GM23248 (cell line): ENCODE results near the gene SMG1. TPM values are rescaled to one million over a fixed set of nuclear protein-coding genes. Genes with fewer than 3 reads are reported as not detected.
"Not testable (repeated sequence)": the region's sequence is repeated elsewhere in the genome, so short reads cannot be mapped to it uniquely, and the experiment has no call there.

Experiments used
- DNase-seq: peaks from one replicate; pipeline ENCODE4 v3.0.0-alpha.2; 2015
- H2AFZ ChIP-seq: fragments of 200-600 bp; sonication (generic); 2 replicates; pipeline ENCODE4 v1.6.1; 2016; ENCODE audit warnings: antibody characterized with exemption
- H3F3A ChIP-seq: fragments of 200-600 bp; sonication (generic); 2 replicates; pipeline ENCODE4 v1.6.1; 2016; ENCODE audit warnings: mild to moderate bottlenecking, antibody characterized with exemption, mixed run types; ENCODE audit not compliant: insufficient read depth
- H3K27ac ChIP-seq: fragments of 200-600 bp; sonication (generic); 2 replicates; pipeline ENCODE4 v1.5.1; 2016; ENCODE audit warnings: mild to moderate bottlenecking
- H3K27me3 ChIP-seq: fragments of 200-600 bp; sonication (generic); replicated peaks from 2 replicates; pipeline ENCODE4 v1.6.1; 2016; ENCODE audit warnings: mild to moderate bottlenecking; ENCODE audit not compliant: insufficient read depth
- H3K36me3 ChIP-seq: fragments of 200-600 bp; sonication (generic); 2 replicates; pipeline ENCODE4 v1.6.1; 2016; ENCODE audit warnings: low read depth, mild to moderate bottlenecking
- H3K4me1 ChIP-seq: fragments of 200-600 bp; sonication (generic); 2 replicates; pipeline ENCODE4 v1.6.1; 2016; ENCODE audit warnings: mild to moderate bottlenecking; ENCODE audit not compliant: insufficient read depth
- H3K4me2 ChIP-seq: fragments of 200-600 bp; sonication (generic); one replicate; pipeline ENCODE4 v1.6.1; 2016; ENCODE audit warnings: mild to moderate bottlenecking; ENCODE audit not compliant: unreplicated experiment
- H3K4me3 ChIP-seq: fragments of 200-600 bp; sonication (generic); 2 replicates; pipeline ENCODE4 v1.5.1; 2016; ENCODE audit warnings: mild to moderate bottlenecking
- H3K79me2 ChIP-seq: fragments of 200-600 bp; sonication (generic); 2 replicates; pipeline ENCODE4 v1.6.1; 2016; ENCODE audit warnings: mild to moderate bottlenecking; ENCODE audit not compliant: insufficient read depth
- H3K9ac ChIP-seq: fragments of 200-600 bp; sonication (generic); 2 replicates; pipeline ENCODE4 v1.6.1; 2016; ENCODE audit warnings: mild to moderate bottlenecking
- H3K9me2 ChIP-seq: fragments of 200-600 bp; sonication (generic); 2 replicates; pipeline ENCODE4 v1.6.1; 2016; ENCODE audit warnings: mixed run types, mild to moderate bottlenecking, moderate library complexity; ENCODE audit not compliant: insufficient read depth
- H3K9me3 ChIP-seq: fragments of 200-600 bp; sonication (generic); one replicate; pipeline ENCODE4 v1.6.1; 2017; ENCODE audit warnings: low read depth
- H4K20me1 ChIP-seq: fragments of 200-600 bp; sonication (generic); 2 replicates; pipeline ENCODE4 v1.6.0; 2016; ENCODE audit not compliant: insufficient read depth
- EZH2 ChIP-seq: fragments of 200-600 bp; sonication (generic); IDR thresholded peaks from 2 replicates; pipeline ENCODE4 v1.6.1; 2018; ENCODE audit warnings: antibody characterized with exemption, mild to moderate bottlenecking; ENCODE audit not compliant: insufficient read depth, poor library complexity, severe bottlenecking
- EZH2phosphoT487 ChIP-seq: fragments of 200-600 bp; sonication (generic); IDR thresholded peaks from 2 replicates; pipeline ENCODE4 v1.6.1; 2018; ENCODE audit warnings: antibody characterized with exemption, moderate library complexity, mild to moderate bottlenecking, low read depth; ENCODE audit not compliant: insufficient read depth
- WGBS, 2 experiments: methylation state at CpG; one replicate each; pipeline ENCODE4 v1.1.6; 2015 to 2017; ENCODE audit warnings: low lambda C conversion rate in 2 of 2, low coverage in 1 of 2; ENCODE audit errors: missing lambda C conversion rate in 2 of 2; 5-methylcytosine and 5-hydroxymethylcytosine counted together
- in situ Hi-C: fragments of 300-500 bp; cut with MboI; formaldehyde crosslinking; loops from 2 replicates; pipeline ENCODE4 v1.15.0; 2020
- polyA plus RNA-seq: library from polyadenylated mRNA; unstranded; fragments of >200 nt; fragmentation: Nextera tagmentation; extraction: Ambion mirVana; gene quantifications from 2 replicates; pipeline ENCODE4 v1.2.1, GENCODE V29; 2016
- total RNA-seq: library from RNA; depleted of rRNA; stranded (reverse); fragments of >200 nt; shearing (Covaris generic); gene quantifications from 2 replicates; pipeline ENCODE4 v1.2.3, GENCODE V29; 2014

The SMG1 gene
- total and polyA plus RNA-seq, 2 experiments from 2014 or later, result 9.3 to 37.1 TPM

GRCh38 chr16:18862891-18863290, 63.3 kb downstream of the SMG1 start:
- H2AFZ ChIP-seq, H3K9me3 ChIP-seq, H3K4me2 ChIP-seq: not testable (repeated sequence)

DNA sequence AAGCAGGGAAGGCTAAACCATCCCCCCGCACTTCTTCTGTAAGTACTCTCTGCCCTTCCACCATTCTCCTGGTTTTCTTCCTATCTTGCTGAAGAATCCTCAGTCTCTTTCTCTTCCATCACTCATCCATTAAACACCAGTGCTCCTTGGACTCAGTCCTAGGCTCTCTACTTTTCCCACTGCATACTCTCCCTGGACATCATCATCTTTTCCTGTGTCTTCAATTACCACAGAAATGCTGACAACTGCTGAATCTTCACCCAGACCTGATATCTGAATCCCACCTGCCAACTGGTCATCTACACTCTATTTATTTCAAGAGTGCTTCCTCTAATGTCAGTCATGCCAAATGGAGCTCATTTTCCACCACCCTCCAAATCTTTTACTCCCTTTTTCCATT, 71.0 kb downstream of the SMG1 start:
- 48 to 73% methylated on average over 1 of the region's 1 CpG for WGBS, 2 experiments
- H3K9ac ChIP-seq, result no peak overlapping the region
- H3K36me3 ChIP-seq, result peaks cover 53% of the 10 kb centered on the region
- H3K4me2 ChIP-seq, result no peak overlapping the region
- H3K27me3 ChIP-seq, result no peaks in the 10 kb centered on the region
- no peaks in the 10 kb centered on the region for H3K9me3 ChIP-seq
- H3K27ac ChIP-seq, result no peak overlapping the region
- DNase-seq, result no peak
- 0 out of 2 replicates have a peak, but pooled peaks cover 3% of the 10 kb centered on the region for H3F3A ChIP-seq
- H2AFZ ChIP-seq, result no peak overlapping the region
- in situ Hi-C loops, result no loop called here
- H3K79me2 ChIP-seq, result peaks cover 10% of the 10 kb centered on the region; the same call in 1 of the 2 replicates
- H3K4me1 ChIP-seq, result no peaks in the 10 kb centered on the region
- H3K9me2 ChIP-seq, result no peaks in the 10 kb centered on the region
- TF ChIP-seq EZH2phosphoT487, result no peak
- no peak for TF ChIP-seq EZH2
- no peak overlapping the region for H3K4me3 ChIP-seq
- no peaks in the 10 kb centered on the region for H4K20me1 ChIP-seq

More at GRCh38 chr16:18862891-18863290, 63.3 kb downstream of the SMG1 start:
- H3K27ac ChIP-seq, H3K9ac ChIP-seq, H3K4me3 ChIP-seq, H4K20me1 ChIP-seq, H3K27me3 ChIP-seq, DNase-seq, H3K9me2 ChIP-seq, H3K79me2 ChIP-seq, in situ Hi-C loops: not testable (repeated sequence)
- Histone ChIP-seq H3K4me1 (peaks cover 17% of the 10 kb centered on the region), H3K36me3 (peaks cover 31% of the 10 kb centered on the region), H3F3A (peaks cover 21% of the 10 kb centered on the region)

DNA sequence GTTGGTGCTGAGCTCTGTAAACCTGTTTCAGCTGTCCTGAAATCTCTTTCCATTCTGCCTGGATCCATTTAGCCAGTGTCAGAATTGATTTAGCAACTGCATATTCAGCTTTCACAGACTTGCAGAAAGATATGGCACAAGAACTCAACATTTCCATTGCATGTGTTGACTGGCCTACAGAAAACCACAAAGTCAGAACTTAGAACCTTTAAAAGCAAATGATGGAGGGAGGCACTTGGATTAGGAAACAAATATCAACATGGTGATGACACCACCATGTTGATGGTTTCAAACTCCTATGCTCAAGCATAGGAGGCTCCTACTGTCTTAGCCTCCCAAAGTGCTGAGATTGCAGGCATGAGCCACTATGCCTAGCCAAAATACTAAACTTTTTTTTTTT, 72.5 kb downstream of the SMG1 start:
- Histone ChIP-seq H3F3A (0 out of 2 replicates have a peak, but pooled peaks cover 3% of the 10 kb centered on the region), H3K4me1 (no peaks in the 10 kb centered on the region), H3K36me3 (peaks cover 67% of the 10 kb centered on the region), H3K27me3 (no peaks in the 10 kb centered on the region), H3K4me3 (no peak overlapping the region), H3K27ac (no peak overlapping the region), H3K79me2 (peaks cover 10% of the 10 kb centered on the region; the same call in 1 of the 2 replicates), H3K9me3 (no peaks in the 10 kb centered on the region), H2AFZ (no peak overlapping the region), H3K9ac (no peak overlapping the region), H4K20me1 (no peaks in the 10 kb centered on the region), H3K4me2 (no peak overlapping the region), H3K9me2 (no peaks in the 10 kb centered on the region)
- TF ChIP-seq EZH2phosphoT487, result no peak
- TF ChIP-seq EZH2, result no peak
- in situ Hi-C loops, result no loop called here
- no peak for DNase-seq

DNA sequence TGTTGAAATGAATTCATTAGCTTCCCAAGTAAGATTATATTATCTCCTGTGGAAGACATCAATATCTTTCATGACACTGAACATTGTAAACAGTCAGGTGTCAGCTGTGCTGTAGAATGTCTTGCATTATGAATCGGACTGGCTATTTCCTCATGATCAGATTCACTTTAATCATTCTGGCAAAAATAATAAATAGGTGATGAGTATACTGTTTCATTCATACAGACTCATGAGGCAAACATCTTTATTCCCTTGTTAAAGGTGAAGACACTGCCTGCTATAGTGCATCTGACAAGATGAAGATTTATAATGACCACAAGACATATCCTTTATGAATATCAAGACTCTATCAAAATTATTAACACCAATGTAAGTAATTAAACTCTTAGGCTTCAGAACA, 73.6 kb downstream of the SMG1 start:
- in situ Hi-C loops, result no loop called here
- H4K20me1 ChIP-seq, result no peaks in the 10 kb centered on the region
- H3K9me3 ChIP-seq, result no peaks in the 10 kb centered on the region
- H3K4me3 ChIP-seq, result no peak overlapping the region
- DNase-seq, result no peak
- peaks cover 72% of the 10 kb centered on the region for H3K36me3 ChIP-seq
- H3K4me2 ChIP-seq, result no peak overlapping the region
- TF ChIP-seq EZH2 (no peak), EZH2phosphoT487 (no peak)
- H3K9me2 ChIP-seq, result no peaks in the 10 kb centered on the region
- 93 to 100% methylated on average over 1 of the region's 1 CpG for WGBS, 2 experiments
- no peaks in the 10 kb centered on the region for H3K4me1 ChIP-seq
- H3K27ac ChIP-seq, result no peak overlapping the region
- peaks cover 10% of the 10 kb centered on the region; the same call in 1 of the 2 replicates for H3K79me2 ChIP-seq
- H2AFZ ChIP-seq, result no peak overlapping the region
- H3K27me3 ChIP-seq, result no peaks in the 10 kb centered on the region
- H3K9ac ChIP-seq, result no peak overlapping the region
- 0 out of 2 replicates have a peak, but pooled peaks cover 3% of the 10 kb centered on the region for H3F3A ChIP-seq

DNA sequence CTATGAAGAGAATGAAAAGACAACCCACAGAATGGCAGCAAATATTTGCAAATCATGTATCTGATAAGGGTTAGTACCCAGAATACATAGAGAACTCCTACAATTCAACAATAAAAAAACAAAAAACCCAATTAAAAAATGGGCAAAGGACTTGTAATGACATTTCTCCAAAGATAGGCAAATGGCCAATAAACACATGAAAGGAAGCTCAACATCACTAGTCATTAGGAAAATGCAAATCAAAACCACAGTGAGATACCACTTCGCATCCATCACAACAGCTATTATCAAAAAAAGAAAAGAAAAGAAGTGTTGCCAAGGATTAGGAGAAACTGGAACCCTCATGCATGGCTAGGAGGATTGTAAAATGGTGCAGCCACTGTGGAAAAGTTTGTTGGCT, 79.8 kb downstream of the SMG1 start:
- Histone ChIP-seq H3K4me2 (no peak overlapping the region), H3F3A (no peaks in the 10 kb centered on the region), H3K4me1 (no peaks in the 10 kb centered on the region), H3K9me2 (no peaks in the 10 kb centered on the region), H3K27ac (no peak overlapping the region), H3K79me2 (peaks cover 43% of the 10 kb centered on the region), H3K4me3 (no peak overlapping the region), H2AFZ (no peak overlapping the region), H3K9me3 (no peaks in the 10 kb centered on the region), H4K20me1 (no peaks in the 10 kb centered on the region), H3K9ac (no peak overlapping the region), H3K36me3 (peaks cover 79% of the 10 kb centered on the region), H3K27me3 (no peaks in the 10 kb centered on the region)
- in situ Hi-C loops, result no loop called here
- 100% methylated on average over 1 of the region's 1 CpG for WGBS, 2 experiments
- TF ChIP-seq EZH2phosphoT487, result no peak
- no peak for DNase-seq
